ENCODE data around the gene CHMP2B. TPM values are rescaled to one million over a fixed set of nuclear protein-coding genes. Genes with fewer than 3 reads are reported as not detected.

CHMP2B gene
- total and polyA plus RNA-seq, 2 experiments from 2014 or later = 45.1 to 130 TPM

GRCh38 chr3:87181551-87181950 is 45.6 kb upstream of the CHMP2B start:
- H2AFZ ChIP-seq = no peak overlapping the region; the same call in 1 of the 2 replicates
- TF ChIP-seq ETS1 (IDR thresholded peaks at IDR 0.05) (no peak), REST (IDR thresholded peaks at IDR 0.05; ENCODE audit: unreplicated experiment) (no peak), POLR2AphosphoS5 (IDR thresholded peaks at IDR 0.05; ENCODE audit: low read depth) (no peak), ZNF331 (CRISPR knock-in tag; IDR thresholded peaks at IDR 0.05; ENCODE audit: low read depth) (no peak), NANOG (IDR thresholded peaks at IDR 0.05; ENCODE audit: borderline replicate concordance) (no peak)
- DNase-seq (ENCODE audit: low spot score) (no peak), ATAC-seq (no peak)
- no peaks in the 10 kb centered on the region for H3K79me2 ChIP-seq (replicated peaks; ENCODE audit: insufficient read depth)
- no peaks in the 10 kb centered on the region for H4K20me1 ChIP-seq (replicated peaks; ENCODE audit: insufficient read depth)
- H3K4me3 ChIP-seq = no peak overlapping the region
- H3F3A ChIP-seq (replicated peaks; ENCODE audit: low read depth) = no peaks in the 10 kb centered on the region
- H3K36me3 ChIP-seq (ENCODE audit: insufficient read depth) = no peaks in the 10 kb centered on the region
- H3K4me2 ChIP-seq = no peak overlapping the region
- H3K4me1 Mint-ChIP-seq = peaks cover 3% of the 10 kb centered on the region; the same call in 2 of the 3 replicates
- no peaks in the 10 kb centered on the region for H3K4me1 ChIP-seq (ENCODE audit: insufficient read depth)
- H3K27me3 Mint-ChIP-seq (ENCODE audit: insufficient read depth, low read depth, poor library complexity) = no peaks in the 10 kb centered on the region
- H3K4me3 Mint-ChIP-seq = no peak overlapping the region
- no peaks in the 10 kb centered on the region for H3K36me3 Mint-ChIP-seq (ENCODE audit: low read depth)
- H3K9me2 ChIP-seq (ENCODE audit: insufficient read depth) = no peaks in the 10 kb centered on the region; the same call in 1 of the 2 replicates
- H3K9me3 Mint-ChIP-seq = no peaks in the 10 kb centered on the region
- no peak overlapping the region for H3K27ac ChIP-seq (ENCODE audit: low read depth)
- no peak overlapping the region for H3K27ac Mint-ChIP-seq
- no peaks in the 10 kb centered on the region for H3K27me3 ChIP-seq (ENCODE audit: insufficient read depth)

- Histone ChIP-seq H3K27ac (ENCODE audit: low read depth) (no peak overlapping the region), H4K20me1 (replicated peaks; ENCODE audit: insufficient read depth) (no peaks in the 10 kb centered on the region), H3K27me3 (ENCODE audit: insufficient read depth) (no peaks in the 10 kb centered on the region), H3K4me2 (no peak overlapping the region), H3K79me2 (replicated peaks; ENCODE audit: insufficient read depth) (no peaks in the 10 kb centered on the region), H3K9me2 (ENCODE audit: insufficient read depth) (no peaks in the 10 kb centered on the region; the same call in 1 of the 2 replicates), H3F3A (replicated peaks; ENCODE audit: low read depth) (no peaks in the 10 kb centered on the region), H3K36me3 (ENCODE audit: insufficient read depth) (no peaks in the 10 kb centered on the region), H3K4me3 (no peak overlapping the region), H2AFZ (no peak overlapping the region; the same call in 1 of the 2 replicates), H3K4me1 (ENCODE audit: insufficient read depth) (no peaks in the 10 kb centered on the region)
- H3K36me3 Mint-ChIP-seq (ENCODE audit: low read depth) = no peaks in the 10 kb centered on the region
- H3K27me3 Mint-ChIP-seq (ENCODE audit: insufficient read depth, low read depth, poor library complexity) = no peaks in the 10 kb centered on the region
- ATAC-seq (no peak), DNase-seq (ENCODE audit: low spot score) (no peak)
- peaks cover 8% of the 10 kb centered on the region for H3K4me1 Mint-ChIP-seq
- no peak overlapping the region for H3K4me3 Mint-ChIP-seq
- no peak overlapping the region for H3K27ac Mint-ChIP-seq
- no peaks in the 10 kb centered on the region for H3K9me3 Mint-ChIP-seq
- TF ChIP-seq EZH2 (IDR thresholded peaks at IDR 0.05; ENCODE audit: low read depth, unreplicated experiment) (no peak), REST (IDR thresholded peaks at IDR 0.05; ENCODE audit: unreplicated experiment) (no peak), JUNB (IDR thresholded peaks at IDR 0.05; ENCODE audit: unreplicated experiment) (no peak), POLR2AphosphoS5 (IDR thresholded peaks at IDR 0.05; ENCODE audit: low read depth) (no peak)
Observed at GRCh38 chr3:87182023-87182422, 45.1 kb upstream of the CHMP2B start.
